Breast epithelium (tissue), 3 donors: ENCODE results near the gene RNF41.

Experiments
- CTCF ChIP-seq, 3 donors: fragments of 450-650 bp; IDR thresholded peaks; one replicate each; pipeline ENCODE4 v1.5.1; 2016 to 2017; ENCODE audit warnings: antibody characterized with exemption in 3 of 3, mild to moderate bottlenecking in 3 of 3, moderate library complexity in 3 of 3
- POLR2A ChIP-seq: fragments of 450-650 bp; IDR thresholded peaks from one replicate; pipeline ENCODE4 v1.6.1; 2016; ENCODE audit warnings: antibody characterized with exemption, mild to moderate bottlenecking, moderate library complexity
- POLR2AphosphoS5 ChIP-seq, 3 donors: sonication (generic); formaldehyde crosslinking; IDR thresholded peaks; one replicate each; pipeline ENCODE4 v1.6.1; 2017; ENCODE audit warnings: antibody characterized with exemption in 3 of 3

- TF ChIP-seq POLR2A (no peak), CTCF (IDR thresholded peaks at IDR 0.05) (no peak), POLR2AphosphoS5 (IDR thresholded peaks at IDR 0.05) (no peak)
These were observed 31.0 kb downstream of the RNF41 start for GRCh38 chr12:56190695-56191155.
